Omental fat pad (tissue), 4 donors: ENCODE data around the gene MBD6. TPM values are rescaled to one million over a fixed set of nuclear protein-coding genes. Genes with fewer than 3 reads are reported as not detected.

ENCODE experiments used
- ATAC-seq: fragments of 150-250 bp; one replicate; pipeline ENCODE4 v1.9.1; 2016; ENCODE audit warnings: mild to moderate bottlenecking, moderate library complexity; ENCODE audit not compliant: low FRiP score
- DNase-seq: peaks from one replicate; pipeline ENCODE4 v3.0.0-alpha.2; 2019; ENCODE audit warnings: low spot score
- CTCF ChIP-seq, 3 donors: fragments of 450-650 bp; IDR thresholded peaks; one replicate each; pipeline ENCODE4 v1.5.1; 2016 to 2017; ENCODE audit warnings: antibody characterized with exemption in 3 of 3, mild to moderate bottlenecking in 3 of 3, moderate library complexity in 2 of 3
- total RNA-seq, 4 donors: library from RNA; depleted of rRNA; stranded (reverse); fragments of >200 nt; gene quantifications; one replicate each; pipeline ENCODE4 v1.1.0, GENCODE V29; 2016

MBD6 gene
- total RNA-seq, 4 donors from 2014 or later: 11.8 to 40.2 (median 15.2) TPM

DNA sequence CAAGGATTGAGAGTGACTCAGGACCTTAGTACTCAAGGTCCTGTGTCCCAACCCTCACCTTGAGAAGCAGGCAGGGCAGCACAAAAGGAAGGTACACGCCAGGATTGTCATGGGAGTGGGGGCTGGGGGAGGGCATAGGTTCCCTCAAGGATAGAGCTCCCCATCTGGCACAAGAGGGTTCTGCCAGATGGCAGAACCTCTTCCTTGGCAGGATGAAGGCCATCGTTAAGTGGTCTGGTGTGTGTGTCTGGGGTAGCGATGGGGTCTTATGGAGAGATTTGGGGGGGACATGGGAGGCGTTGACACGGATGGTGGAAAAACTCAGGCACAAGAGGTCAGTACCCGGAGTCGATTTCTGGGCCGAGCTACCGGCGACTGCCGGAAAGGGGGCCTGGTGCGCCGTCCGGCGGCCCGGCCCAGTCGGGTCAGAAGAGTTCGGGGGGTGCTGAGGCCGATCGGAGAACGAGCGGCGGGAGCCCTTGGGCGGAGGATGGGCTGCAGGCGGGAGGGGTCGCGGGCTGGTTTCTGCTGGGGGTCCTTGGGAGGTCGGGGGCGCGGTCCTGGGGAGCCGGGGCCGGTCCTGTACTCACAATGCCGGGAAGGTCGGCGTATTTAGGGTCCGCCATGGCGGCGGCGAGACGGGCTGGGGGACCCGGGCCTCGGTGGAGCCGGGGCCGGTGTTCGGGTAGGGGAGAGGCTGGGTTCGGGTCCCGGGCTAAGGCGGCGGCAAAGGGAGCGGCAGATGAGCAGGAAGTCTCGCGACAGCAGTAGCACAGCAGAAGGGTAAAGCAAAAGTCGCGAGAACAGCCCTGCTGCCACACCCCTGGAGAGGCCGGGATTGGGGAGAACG lies 24.0 kb downstream of the MBD6 start, which contains the start of gene DCTN2:
Gene DCTN2 (minus strand): TSS at position 755 of the 850 bp plus-strand sequence. CDS start 129 bp downstream, at position 626.
- DNase-seq: peak; percentile 82
- ATAC-seq: peak; percentile 98
- TF ChIP-seq CTCF (IDR thresholded peaks at IDR 0.05): no peak

DNA sequence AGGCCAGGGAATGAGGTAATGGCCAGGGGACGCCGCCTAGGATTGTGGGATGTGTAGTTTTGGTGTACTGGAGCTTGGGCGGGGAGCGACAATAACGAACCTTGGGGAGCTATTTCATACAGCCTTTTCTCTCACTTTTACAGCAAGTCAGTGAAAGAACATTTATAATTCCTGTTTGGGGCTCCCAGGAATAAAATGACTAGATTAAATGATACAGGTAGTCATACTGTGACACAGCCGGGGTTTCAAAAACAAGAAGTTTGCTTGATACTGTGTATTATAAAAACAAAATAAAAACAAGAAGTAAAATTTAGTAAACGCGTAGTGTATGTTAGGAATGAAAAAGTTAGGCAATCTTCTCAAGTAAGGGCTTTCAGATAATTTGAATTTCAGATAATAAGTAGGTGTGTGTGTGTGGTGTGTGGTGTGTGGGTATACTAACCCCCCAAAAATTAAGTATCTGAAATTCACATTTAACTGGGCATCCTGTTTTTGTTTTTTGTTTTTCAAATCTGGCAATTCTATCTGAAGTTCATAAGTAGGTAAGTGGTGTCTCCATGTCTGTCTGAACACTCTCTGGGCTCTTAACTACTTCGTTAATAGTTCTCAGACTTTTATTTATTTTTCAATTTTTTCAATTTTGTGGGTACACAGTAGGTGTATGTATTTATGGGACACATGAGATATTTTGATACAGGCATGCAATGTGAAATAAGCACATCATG lies 24.8 kb downstream of the MBD6 start:
- ATAC-seq (no peak), DNase-seq (no peak)
- no peak for TF ChIP-seq CTCF (IDR thresholded peaks at IDR 0.05)

GRCh38 chr12:57548013-57548315 lies 25.3 kb downstream of the MBD6 start:
- no peak for DNase-seq
- TF ChIP-seq CTCF (IDR thresholded peaks at IDR 0.05): no peak
- no peak for ATAC-seq

DNA sequence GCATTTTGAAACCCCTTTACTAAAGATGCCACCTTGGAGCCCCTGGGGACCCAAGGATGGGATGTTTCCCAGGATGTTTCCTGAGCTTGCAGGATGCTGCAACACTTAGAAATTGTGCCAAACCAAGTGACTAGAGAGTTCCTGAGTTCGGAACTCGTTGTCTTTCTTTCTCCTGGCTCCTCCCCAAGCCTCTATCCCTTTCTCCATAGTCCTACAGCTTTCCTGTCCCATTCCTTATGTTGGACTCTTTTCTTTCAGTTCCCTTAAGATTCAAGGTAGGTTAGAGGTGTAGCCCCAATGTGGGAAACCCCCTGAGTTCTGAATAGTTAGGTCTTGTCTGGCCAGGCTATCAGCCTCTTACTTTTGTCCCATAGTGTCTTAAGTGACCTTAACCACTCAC lies 25.9 kb downstream of the MBD6 start:
- TF ChIP-seq CTCF (IDR thresholded peaks at IDR 0.05): no peak
- ATAC-seq (no peak), DNase-seq (no peak)

DNA sequence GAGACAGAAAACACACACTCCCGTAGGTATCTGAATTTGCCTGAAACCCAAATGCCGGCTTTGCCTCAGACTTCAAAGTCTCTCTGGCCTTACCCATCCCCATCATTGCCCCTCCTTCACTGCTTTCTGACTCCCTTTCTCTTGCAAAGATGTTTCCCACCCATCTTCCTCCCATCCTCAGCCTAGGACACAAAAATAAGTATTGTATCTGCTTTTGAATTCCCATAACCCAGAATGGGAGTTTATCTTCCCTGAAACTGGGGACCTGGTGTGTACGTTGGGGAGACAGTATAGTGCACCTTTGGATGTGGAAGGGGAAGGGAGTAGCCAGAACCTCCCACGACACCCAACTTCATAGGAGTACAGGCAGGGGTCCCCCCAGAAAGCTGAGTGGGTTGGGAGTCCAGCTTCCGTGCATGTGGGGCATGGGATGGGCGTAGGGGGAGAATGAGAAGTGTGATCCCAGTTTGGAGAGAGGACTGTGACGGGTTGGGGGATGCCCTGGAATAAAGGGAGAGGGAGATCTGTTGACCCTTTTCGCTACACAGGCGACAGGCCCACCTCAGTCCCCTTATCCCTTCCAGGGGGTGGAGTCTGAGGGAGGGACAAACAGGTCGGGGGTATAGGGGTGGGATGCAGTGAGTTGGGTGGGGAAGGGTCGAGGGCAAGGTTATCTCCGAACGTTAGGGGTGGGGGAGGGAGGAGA lies 26.7 kb downstream of the MBD6 start:
- no peak for DNase-seq
- no peak for ATAC-seq
- TF ChIP-seq CTCF (IDR thresholded peaks at IDR 0.05): no peak

DNA sequence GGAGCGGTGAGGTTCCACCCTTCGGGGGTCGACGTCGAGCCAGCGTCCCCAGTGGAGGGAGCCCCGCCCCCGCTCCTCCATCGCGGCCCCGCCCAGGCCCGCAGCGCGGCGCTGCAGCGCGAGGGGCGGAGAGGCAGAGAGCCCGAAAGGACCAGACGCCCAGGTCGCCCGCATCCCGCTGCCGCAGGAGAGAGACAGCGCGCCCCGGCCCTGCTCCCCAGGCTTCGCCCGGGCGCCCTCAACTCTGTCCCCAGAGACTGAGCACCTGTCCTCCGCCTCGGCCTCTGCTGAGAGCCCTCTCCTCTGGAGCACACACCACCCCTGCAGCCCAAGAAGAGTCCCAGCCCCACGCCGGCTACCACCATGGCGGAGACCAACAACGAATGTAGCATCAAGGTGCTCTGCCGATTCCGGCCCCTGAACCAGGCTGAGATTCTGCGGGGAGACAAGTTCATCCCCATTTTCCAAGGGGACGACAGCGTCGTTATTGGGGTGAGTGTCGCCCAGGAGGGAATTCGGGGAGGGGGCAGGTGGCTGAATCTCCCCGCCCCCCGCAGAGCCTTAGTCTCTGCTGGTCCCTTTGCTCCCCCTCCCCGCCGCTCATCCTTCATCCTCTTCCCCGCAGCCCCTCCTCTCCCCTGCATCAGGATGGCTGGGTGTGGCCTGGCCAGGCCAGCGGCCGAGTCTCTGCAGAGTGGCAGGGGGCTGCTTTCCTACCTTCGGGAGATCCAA lies 27.5 kb downstream of the MBD6 start, which contains the start of gene KIF5A:
Gene KIF5A (plus strand): TSS at position 136 of the 732 bp plus-strand sequence. CDS start 228 bp downstream, at position 364.
- ATAC-seq (no peak), DNase-seq (no peak)
- TF ChIP-seq CTCF (IDR thresholded peaks at IDR 0.05): no peak
